RKO (cell line): ENCODE results near the gene LRRC10B.

Experiments
- DNase-seq: peaks from one replicate; pipeline ENCODE4 v3.0.0-alpha.2; 2016; ENCODE audit warnings: low spot score

Gene LRRC10B

GRCh38 chr11:61509043-61510029, 787 bp downstream of the LRRC10B start:
- no peak for DNase-seq

DNA sequence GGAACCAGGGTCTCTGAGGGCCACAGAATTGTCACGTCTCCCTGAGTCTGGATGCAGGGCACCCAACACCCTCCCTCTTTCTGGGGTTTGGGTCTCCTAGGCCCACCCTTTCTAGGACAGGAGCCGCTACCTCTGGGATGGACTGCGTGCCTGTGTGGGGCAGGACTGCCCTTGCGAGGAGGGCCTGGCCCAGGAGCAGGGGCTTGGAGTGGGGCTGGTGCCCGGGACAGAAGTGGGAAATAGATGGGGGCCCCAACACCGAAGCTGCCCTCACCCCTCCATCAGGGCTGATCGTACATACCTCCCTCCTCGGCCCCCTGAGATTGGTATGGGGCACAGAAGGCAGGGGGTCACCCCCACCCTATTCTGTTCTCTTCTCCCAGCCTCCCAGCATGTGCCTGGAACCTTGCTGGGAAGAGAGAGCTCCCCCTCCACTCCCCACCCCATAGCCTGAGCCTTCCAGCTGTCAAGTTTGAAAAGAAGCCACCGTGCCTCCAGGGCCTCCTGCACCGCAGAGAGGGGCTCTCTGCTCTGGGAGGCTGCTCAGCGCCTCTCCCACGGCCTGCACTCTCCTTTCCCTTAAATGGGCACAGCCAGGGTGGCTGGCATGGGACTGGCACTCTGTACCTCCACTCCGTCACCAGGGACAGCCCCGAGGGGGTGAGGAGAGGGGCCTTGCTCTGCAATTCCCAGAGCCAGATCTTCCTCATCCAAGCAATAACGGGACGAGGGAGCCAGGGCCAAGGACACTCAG, 1.8 kb downstream of the LRRC10B start:
- no peak for DNase-seq

GRCh38 chr11:61510974-61511373, 2.4 kb downstream of the LRRC10B start:
- DNase-seq: no peak

DNA sequence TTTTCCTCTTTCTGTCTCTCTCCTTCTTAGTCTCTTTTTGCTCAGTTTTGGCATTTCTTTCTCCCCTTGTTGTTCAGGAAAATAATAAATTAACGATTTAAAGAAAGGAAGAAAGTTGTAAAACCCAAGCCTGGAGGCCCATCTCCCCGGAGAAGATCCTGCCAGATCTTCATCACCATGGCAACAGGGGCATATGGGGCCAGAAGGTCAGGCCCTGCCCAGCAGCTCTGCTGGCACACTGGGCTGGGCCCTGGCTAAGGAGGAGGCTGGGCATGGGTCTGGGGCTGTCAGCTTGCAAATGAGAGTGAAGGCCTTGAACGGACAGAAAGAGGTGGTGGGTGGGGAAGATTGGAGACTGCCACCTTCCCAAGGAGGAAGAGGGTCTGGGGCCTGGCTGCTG, 2.8 kb downstream of the LRRC10B start:
- no peak for DNase-seq

DNA sequence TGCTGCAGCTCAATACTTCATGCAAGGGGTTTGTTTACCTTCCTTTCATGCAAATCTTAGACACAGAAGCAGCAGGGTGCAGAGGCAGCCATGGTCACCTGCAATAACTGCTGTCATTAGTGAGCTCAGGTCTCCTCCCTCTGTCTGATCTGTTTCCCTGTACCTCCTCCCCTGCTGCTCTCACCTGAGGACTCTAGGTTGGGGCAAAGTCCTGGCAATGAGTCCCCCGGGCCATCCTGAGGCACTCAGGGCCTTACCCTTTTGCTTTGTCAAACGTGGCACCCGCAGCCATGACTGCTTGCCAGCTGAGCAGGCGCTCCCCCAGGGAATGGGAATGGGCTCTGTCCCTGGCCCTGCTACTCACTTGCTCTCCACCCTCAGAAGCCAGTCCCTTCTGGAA, 3.9 kb downstream of the LRRC10B start:
- DNase-seq: no peak

GRCh38 chr11:61513143-61513765, 4.7 kb downstream of the LRRC10B start:
- no peak for DNase-seq

GRCh38 chr11:61514050-61514917, 5.7 kb downstream of the LRRC10B start:
- no peak for DNase-seq

DNA sequence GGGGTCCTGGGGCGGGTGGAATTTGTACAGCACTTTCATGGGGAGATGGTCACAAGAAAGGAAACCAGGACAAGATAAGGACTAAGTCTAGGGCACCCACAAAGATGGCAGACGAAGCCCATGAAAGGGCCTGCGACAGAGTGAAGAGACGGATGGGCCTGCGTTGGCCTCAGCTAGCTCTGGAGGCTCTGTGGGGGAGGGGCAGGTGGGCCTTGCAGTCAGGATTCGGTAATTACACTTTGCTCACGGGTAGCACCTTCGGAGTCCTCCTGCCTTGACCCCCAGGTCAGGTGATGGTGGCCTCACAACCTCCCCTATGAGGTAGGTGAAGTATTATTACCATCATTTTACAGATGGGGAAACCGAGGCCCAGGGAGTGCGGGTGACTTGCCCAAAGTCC, 7.1 kb downstream of the LRRC10B start:
- DNase-seq: no peak

DNA sequence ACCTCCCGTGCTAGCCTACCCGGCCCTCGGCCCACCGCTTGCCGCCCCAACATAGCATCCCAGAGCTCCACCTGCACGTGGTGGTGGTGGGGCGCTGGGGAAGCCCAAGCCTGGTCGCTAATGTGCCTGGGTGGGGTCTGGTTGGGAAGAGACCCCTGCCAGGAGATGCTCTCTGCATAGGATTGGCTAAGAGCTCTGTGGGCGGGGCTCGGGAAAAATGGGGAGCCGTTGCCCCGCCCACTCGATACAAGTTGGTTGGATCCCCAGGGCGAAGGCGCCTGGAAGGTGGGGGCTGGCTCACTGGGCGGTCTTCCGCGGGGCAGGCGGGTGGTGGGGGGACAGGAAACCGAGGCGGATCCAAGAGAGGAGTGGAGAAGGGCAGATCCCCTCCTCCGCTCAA, 7.6 kb downstream of the LRRC10B start:
- no peak for DNase-seq

DNA sequence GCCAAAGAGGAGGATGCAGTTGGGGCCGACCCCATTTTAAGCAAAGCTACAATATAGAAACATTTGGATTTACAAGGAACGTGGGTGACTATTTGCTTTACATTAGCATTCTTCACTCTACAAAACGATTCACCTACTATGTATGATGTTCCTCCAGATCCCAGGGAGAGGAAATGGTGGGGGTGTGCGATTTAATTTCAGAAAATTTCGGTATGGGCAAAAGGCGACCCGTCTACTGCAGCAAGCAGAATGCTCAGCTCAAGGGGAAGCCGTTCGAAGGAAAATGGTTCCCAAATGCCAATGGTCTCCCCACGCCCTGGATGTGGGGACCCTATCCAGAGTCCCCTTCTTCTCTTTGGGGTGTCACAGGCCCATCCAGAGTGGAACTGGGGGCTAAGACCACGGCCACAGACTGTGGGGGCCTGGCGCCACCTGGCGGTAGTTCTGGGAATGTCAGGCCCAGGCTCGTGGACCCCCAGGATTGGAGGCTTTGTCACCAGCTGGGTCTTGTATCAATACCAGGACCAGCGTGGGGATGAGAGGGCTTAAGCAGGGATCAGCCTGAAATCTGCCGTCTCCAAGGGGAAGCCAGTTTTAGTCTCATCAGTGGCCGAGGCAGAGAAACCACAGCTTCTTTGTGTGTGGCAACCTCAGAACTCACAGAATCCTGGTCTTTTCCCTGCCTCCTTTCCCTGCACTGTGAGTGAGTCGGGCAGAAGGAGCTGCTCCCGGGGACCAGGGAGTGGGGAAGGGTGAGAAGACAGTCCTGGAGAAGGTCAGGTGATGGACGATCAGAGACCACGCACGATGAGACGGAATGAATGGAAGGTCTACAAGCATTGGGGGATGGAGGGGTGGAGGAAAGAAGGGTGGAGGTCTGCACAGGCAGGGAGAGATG, 8.4 kb downstream of the LRRC10B start:
- no peak for DNase-seq

GRCh38 chr11:61518032-61518795, 9.7 kb downstream of the LRRC10B start:
- no peak for DNase-seq

DNA sequence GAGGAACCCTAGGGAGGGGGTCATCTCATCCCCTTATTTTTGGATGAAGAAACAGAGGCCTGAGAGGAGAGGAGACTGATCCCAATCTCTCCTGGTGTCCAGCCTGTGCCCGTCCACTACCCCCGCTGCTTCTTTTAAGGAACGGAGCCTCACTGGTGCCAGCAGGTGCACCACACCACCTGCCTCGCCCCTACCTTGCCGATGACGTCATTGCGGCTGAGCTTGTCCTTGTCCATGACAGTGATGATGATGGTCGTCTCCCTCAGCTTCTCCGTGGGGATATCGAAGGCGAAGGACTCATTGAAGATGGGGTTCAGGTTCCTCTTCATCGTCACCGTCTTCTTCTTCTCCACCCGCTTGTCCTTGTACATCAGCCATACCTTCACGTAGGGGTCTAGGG, 14.3 kb downstream of the LRRC10B start:
- DNase-seq: no peak

GRCh38 chr11:61524446-61524845, 15.9 kb downstream of the LRRC10B start:
- no peak for DNase-seq

GRCh38 chr11:61524963-61525587, 16.5 kb downstream of the LRRC10B start:
- no peak for DNase-seq

DNA sequence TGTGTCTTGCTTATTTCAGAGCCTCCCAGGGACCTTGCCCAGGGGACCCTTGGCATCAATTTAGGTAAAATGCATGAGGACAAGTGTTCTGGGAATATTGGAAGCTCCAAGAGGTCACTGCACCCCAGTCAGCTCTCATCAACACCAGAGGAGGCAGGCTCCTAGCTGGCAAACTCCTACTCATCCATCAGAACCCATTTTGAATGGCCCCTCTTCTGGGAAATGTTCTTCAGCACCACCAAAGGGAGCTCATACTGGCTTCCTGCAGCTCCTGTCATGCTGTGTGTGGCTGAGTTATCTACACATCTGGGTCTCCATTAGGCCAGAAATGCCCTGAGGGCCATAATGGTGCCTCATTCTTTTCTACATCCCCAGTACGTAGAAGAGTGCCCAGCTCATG, 17.7 kb downstream of the LRRC10B start:
- DNase-seq: no peak

DNA sequence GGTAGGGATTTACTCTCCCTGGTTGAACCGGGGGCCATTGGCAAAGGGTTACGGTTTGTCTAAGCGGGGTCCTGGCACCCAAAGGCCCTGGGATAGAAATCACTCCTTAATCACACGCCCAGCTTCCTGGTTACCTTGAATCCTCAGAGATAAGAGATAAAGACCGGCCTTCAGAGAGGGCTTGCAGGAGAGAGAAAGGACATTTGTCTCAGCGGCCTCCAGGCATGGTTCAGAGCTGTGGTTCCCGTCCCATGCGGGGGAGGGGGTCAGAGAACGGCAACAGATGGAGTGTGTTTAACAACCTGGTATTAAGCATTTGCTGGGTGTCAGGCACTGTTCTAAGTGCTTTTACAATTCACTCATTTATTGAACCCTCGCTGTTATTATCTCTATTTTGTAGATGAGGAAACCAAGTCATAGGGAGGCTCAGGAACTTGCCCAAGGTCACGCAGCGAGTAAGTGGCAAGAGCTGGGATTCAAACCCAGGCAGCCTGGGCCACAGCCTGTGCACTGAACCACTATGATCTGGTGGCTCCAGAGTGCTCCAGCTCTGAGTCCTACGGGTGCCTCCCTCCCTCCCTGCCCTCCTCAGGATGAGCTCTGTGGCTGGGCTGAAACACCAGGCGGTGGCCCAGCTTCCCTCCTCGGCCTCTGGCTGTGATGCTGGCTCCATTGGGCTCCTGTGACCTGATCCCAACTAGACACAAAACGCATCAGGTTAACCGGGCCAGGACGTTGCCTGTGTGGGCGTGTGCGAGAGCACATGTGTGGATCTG, 18.6 kb downstream of the LRRC10B start:
- no peak for DNase-seq

- no peak for DNase-seq
Measured at GRCh38 chr11:61528114-61528513, 19.6 kb downstream of the LRRC10B start.

GRCh38 chr11:61529537-61530225, 21.1 kb downstream of the LRRC10B start:
- DNase-seq: no peak
